ENCODE results near the gene MIEF2.

MIEF2 gene

GRCh38 chr17:18229254-18229653, 31.2 kb upstream of the MIEF2 start:
- Histone ChIP-seq H3K4me3 (ENCODE audit: low read depth, low read length) (no peak overlapping the region), H3K27ac (no peak overlapping the region), H3K9ac (no peak overlapping the region), H3K36me3 (ENCODE audit: control insufficient read depth, insufficient read depth, low read length) (no peaks in the 10 kb centered on the region), H3K9me3 (ENCODE audit: control insufficient read depth, low read length) (no peaks in the 10 kb centered on the region), H3K27me3 (ENCODE audit: control insufficient read depth, insufficient read depth, low read length) (no peaks in the 10 kb centered on the region), H3K4me1 (peaks cover 4% of the 10 kb centered on the region), H3K4me2 (ENCODE audit: low read length) (no peak overlapping the region), H2AFZ (no peak overlapping the region), H3K79me2 (no peaks in the 10 kb centered on the region)
- TF ChIP-seq CTCF (IDR thresholded peaks at IDR 0.05) = no peak

- H3K79me2 ChIP-seq = no peaks in the 10 kb centered on the region
- no peak overlapping the region for H3K9ac ChIP-seq
- no peaks in the 10 kb centered on the region for H3K36me3 ChIP-seq (ENCODE audit: control insufficient read depth, insufficient read depth, low read length)
- no peak overlapping the region for H2AFZ ChIP-seq
- H3K9me3 ChIP-seq (ENCODE audit: control insufficient read depth, low read length) = no peaks in the 10 kb centered on the region
- peaks cover 3% of the 10 kb centered on the region for H3K4me1 ChIP-seq
- H3K27me3 ChIP-seq (ENCODE audit: control insufficient read depth, insufficient read depth, low read length) = no peaks in the 10 kb centered on the region
- H3K4me2 ChIP-seq (ENCODE audit: low read length) = no peak overlapping the region
- TF ChIP-seq CTCF (IDR thresholded peaks at IDR 0.05) = no peak
- no peak overlapping the region for H3K4me3 ChIP-seq (ENCODE audit: low read depth, low read length)
- H3K27ac ChIP-seq = no peak overlapping the region
Measured at GRCh38 chr17:18229771-18230170, 30.7 kb upstream of the MIEF2 start.

DNA sequence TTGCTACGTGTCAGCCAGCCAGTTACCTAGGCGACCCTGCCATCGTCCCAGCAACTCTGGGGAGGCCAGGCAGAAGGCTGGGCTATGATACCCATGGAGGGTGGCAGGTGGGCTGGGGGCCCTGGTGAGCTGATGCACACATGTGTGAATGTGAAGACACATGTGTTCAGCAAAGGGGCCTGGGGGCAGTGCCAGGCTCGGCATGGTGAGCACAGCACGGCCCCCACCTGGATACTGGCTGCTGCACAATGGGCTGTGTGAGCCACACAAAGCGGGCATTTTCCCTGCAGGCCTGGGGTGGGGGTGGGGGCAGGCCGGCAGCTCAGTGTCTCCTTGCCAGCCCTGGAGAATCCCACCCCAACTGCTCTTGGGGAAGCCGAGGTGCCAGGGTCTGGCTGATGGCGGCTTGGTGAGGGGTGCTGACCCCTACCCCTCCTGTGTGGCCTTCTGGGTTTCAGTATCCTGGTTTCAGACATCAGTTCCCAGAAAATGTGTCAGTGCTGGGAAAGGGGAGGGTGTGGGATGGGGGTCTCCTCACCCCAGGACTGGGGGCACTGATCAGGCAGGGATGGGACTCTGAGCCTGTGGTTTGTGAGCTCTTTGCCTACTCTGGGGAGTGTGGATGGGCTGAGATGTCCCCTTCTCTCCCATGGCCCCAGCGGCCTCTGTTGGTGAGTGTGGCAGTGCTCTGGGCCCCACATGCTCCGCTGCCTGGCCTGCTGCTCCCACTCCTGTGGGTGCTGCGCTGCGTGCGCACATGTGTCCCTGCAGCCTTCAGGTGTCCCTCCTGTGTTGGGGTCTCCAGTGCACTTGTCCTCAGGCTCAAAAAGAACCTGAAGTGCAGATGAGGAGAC, 29.9 kb upstream of the MIEF2 start:
- H3K4me3 ChIP-seq (ENCODE audit: low read depth, low read length) = no peak overlapping the region
- no peaks in the 10 kb centered on the region for H3K9me3 ChIP-seq (ENCODE audit: control insufficient read depth, low read length)
- H3K4me2 ChIP-seq (ENCODE audit: low read length) = no peak overlapping the region
- no peak overlapping the region for H3K27ac ChIP-seq
- H2AFZ ChIP-seq = no peak overlapping the region
- no peaks in the 10 kb centered on the region for H3K4me1 ChIP-seq
- H3K27me3 ChIP-seq (ENCODE audit: control insufficient read depth, insufficient read depth, low read length) = no peaks in the 10 kb centered on the region
- H3K36me3 ChIP-seq (ENCODE audit: control insufficient read depth, insufficient read depth, low read length) = no peaks in the 10 kb centered on the region
- H3K9ac ChIP-seq = no peak overlapping the region
- no peaks in the 10 kb centered on the region for H3K79me2 ChIP-seq
- no peak for TF ChIP-seq CTCF (IDR thresholded peaks at IDR 0.05)

GRCh38 chr17:18231164-18231563, 29.3 kb upstream of the MIEF2 start:
- Histone ChIP-seq H3K4me1 (no peaks in the 10 kb centered on the region), H3K36me3 (ENCODE audit: control insufficient read depth, insufficient read depth, low read length) (no peaks in the 10 kb centered on the region), H3K4me3 (ENCODE audit: low read depth, low read length) (no peak overlapping the region), H3K4me2 (ENCODE audit: low read length) (no peak overlapping the region), H3K9ac (no peak overlapping the region), H3K27me3 (ENCODE audit: control insufficient read depth, insufficient read depth, low read length) (no peaks in the 10 kb centered on the region), H3K79me2 (no peaks in the 10 kb centered on the region), H2AFZ (no peak overlapping the region), H3K9me3 (ENCODE audit: control insufficient read depth, low read length) (no peaks in the 10 kb centered on the region), H3K27ac (no peak overlapping the region)
- no peak for TF ChIP-seq CTCF (IDR thresholded peaks at IDR 0.05)
